Osteocyte (in vitro differentiated cells): ENCODE data around the gene TMEM109. TPM values are rescaled to one million over a fixed set of nuclear protein-coding genes. Genes with fewer than 3 reads are reported as not detected.

Experiments used
- DNase-seq: peaks from one replicate; pipeline ENCODE4 v3.0.0; 2021; ENCODE audit warnings: mixed read lengths; ENCODE audit not compliant: unreplicated experiment; ENCODE audit errors: extremely low spot score
- H3K27ac Mint-ChIP-seq: one replicate; pipeline ENCODE4 v1.8.0; 2021; ENCODE audit warnings: mild to moderate bottlenecking, mixed read lengths; ENCODE audit not compliant: unreplicated experiment
- H3K27me3 Mint-ChIP-seq: one replicate; pipeline ENCODE4 v1.8.0; 2021; ENCODE audit warnings: mixed read lengths; ENCODE audit not compliant: unreplicated experiment
- H3K36me3 Mint-ChIP-seq: one replicate; pipeline ENCODE4 v1.8.0; 2021; ENCODE audit warnings: mixed read lengths; ENCODE audit not compliant: unreplicated experiment
- H3K4me1 Mint-ChIP-seq: one replicate; pipeline ENCODE4 v1.8.0; 2021; ENCODE audit warnings: mixed read lengths; ENCODE audit not compliant: unreplicated experiment
- H3K4me3 Mint-ChIP-seq: one replicate; pipeline ENCODE4 v1.8.0; 2021; ENCODE audit warnings: mild to moderate bottlenecking, moderate library complexity, mixed read lengths; ENCODE audit not compliant: unreplicated experiment
- H3K9me3 Mint-ChIP-seq: one replicate; pipeline ENCODE4 v1.8.0; 2021; ENCODE audit warnings: mixed read lengths; ENCODE audit not compliant: unreplicated experiment
- CTCF ChIP-seq: fragments of 200-600 bp; sonication (generic); IDR thresholded peaks from 2 replicates; pipeline ENCODE4 v1.5.0; 2021; ENCODE audit warnings: antibody characterized with exemption, mild to moderate bottlenecking, moderate library complexity
- total RNA-seq: library from RNA; stranded (reverse); gene quantifications from 2 replicates; pipeline ENCODE4 v1.2.1, GENCODE V29; 2021

TMEM109 gene
- total RNA-seq, 1 donor from 2014 or later, result 152 TPM

GRCh38 chr11:60924906-60925853 is 11.2 kb downstream of the TMEM109 start:
- Mint-ChIP-seq H3K9me3 (no peaks in the 10 kb centered on the region), H3K36me3 (peaks cover 18% of the 10 kb centered on the region), H3K4me1 (peaks cover 16% of the 10 kb centered on the region), H3K4me3 (peak overlapping the region; percentile 78), H3K27ac (no peak overlapping the region), H3K27me3 (no peaks in the 10 kb centered on the region)
- DNase-seq, result no peak
- no peak for TF ChIP-seq CTCF

GRCh38 chr11:60925868-60926267 is 11.9 kb downstream of the TMEM109 start:
- Mint-ChIP-seq H3K27ac (no peak overlapping the region), H3K4me1 (peaks cover 16% of the 10 kb centered on the region), H3K36me3 (peaks cover 18% of the 10 kb centered on the region), H3K4me3 (peak overlapping the region; percentile 78), H3K9me3 (no peaks in the 10 kb centered on the region), H3K27me3 (no peaks in the 10 kb centered on the region)
- TF ChIP-seq CTCF, result no peak
- no peak for DNase-seq

- Mint-ChIP-seq H3K4me1 (peaks cover 16% of the 10 kb centered on the region), H3K27me3 (no peaks in the 10 kb centered on the region), H3K4me3 (no peak overlapping the region), H3K27ac (no peak overlapping the region), H3K36me3 (peaks cover 15% of the 10 kb centered on the region), H3K9me3 (no peaks in the 10 kb centered on the region)
- TF ChIP-seq CTCF, result no peak
- no peak for DNase-seq
Measured at GRCh38 chr11:60926500-60926899, 12.5 kb downstream of the TMEM109 start.

- DNase-seq, result no peak
- H3K27ac Mint-ChIP-seq, result no peak overlapping the region
- no peak overlapping the region for H3K4me3 Mint-ChIP-seq
- H3K36me3 Mint-ChIP-seq, result peaks cover 14% of the 10 kb centered on the region
- no peak for TF ChIP-seq CTCF
- H3K4me1 Mint-ChIP-seq, result peaks cover 16% of the 10 kb centered on the region
- no peaks in the 10 kb centered on the region for H3K9me3 Mint-ChIP-seq
- H3K27me3 Mint-ChIP-seq, result no peaks in the 10 kb centered on the region
Measured at GRCh38 chr11:60927061-60927592, 13.2 kb downstream of the TMEM109 start.

- H3K4me1 Mint-ChIP-seq, result peaks cover 17% of the 10 kb centered on the region
- no peaks in the 10 kb centered on the region for H3K27me3 Mint-ChIP-seq
- TF ChIP-seq CTCF, result no peak
- H3K9me3 Mint-ChIP-seq, result no peaks in the 10 kb centered on the region
- no peak overlapping the region for H3K4me3 Mint-ChIP-seq
- peaks cover 13% of the 10 kb centered on the region for H3K36me3 Mint-ChIP-seq
- H3K27ac Mint-ChIP-seq, result no peak overlapping the region
- no peak for DNase-seq
Measured at GRCh38 chr11:60927600-60927999, 13.6 kb downstream of the TMEM109 start.
